RKO (cell line): ENCODE results near the gene NPC1.

Source experiments
- DNase-seq: peaks from one replicate; pipeline ENCODE4 v3.0.0-alpha.2; 2016; ENCODE audit warnings: low spot score

NPC1 gene

DNA sequence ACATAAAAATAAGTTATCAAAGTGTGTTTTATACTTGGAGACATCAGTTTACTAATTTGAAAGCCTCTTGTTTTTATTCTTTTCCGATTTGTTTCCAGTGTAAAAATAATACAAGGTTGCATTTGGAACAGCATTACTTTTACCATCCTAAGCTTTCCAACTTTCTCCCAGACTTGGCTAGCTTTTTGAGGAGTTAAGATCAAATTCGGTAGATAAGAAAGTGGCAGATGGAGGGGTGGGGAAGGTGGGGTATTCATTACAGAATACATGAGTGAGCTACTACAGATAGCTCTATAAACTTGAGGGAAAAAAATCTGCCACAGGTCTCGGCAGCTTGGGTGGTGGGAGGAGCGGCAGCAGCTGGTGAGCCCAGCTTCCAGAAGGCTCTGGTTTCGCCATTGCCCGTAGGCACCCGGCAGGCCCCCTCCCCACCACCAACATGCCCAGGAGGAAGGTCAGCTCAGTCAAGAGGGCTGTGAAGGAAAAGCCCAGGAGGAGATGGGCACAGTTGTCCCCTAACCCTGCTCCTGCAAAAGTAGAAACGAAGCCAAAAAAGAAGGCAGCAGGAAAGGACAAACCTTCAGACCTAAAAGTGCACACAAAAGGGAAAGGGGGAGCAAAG is 101.6 kb downstream of the NPC1 start:
- no peak for DNase-seq
